GM21576 (cell line): ENCODE results near the gene RSPH6A.

Experiments
- ATAC-seq: cut with Tn5 transposase; IDR thresholded peaks from one replicate; pipeline ENCODE4 v1.9.1; 2021; ENCODE audit warnings: mild to moderate bottlenecking, moderate library complexity; ENCODE audit not compliant: unreplicated experiment

The RSPH6A gene

GRCh38 chr19:45781214-45782161 lies 33.6 kb downstream of the RSPH6A start:
- no peak for ATAC-seq

GRCh38 chr19:45780448-45781213 lies 34.5 kb downstream of the RSPH6A start:
- ATAC-seq = no peak

DNA sequence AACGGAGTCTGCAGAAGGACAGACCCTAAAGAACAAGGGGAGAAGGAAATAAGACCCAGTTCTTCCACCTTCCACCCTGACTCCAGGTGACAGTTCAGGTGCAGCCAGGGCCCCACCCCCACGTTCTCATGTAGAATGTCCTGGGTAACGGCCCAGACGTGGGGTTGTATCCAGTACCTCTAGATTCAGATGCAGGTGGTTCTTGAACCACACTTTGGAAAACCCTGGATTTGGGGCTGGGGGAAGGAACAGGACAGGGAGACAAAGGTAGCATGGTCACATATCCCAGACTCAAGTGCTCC lies 35.0 kb downstream of the RSPH6A start:
- ATAC-seq = no peak

GRCh38 chr19:45779231-45780145 lies 35.6 kb downstream of the RSPH6A start:
- peak; percentile 76 for ATAC-seq

- ATAC-seq = no peak
Observed at GRCh38 chr19:45778010-45778661, 37.0 kb downstream of the RSPH6A start.

GRCh38 chr19:45777395-45777961 lies 37.6 kb downstream of the RSPH6A start:
- no peak for ATAC-seq

DNA sequence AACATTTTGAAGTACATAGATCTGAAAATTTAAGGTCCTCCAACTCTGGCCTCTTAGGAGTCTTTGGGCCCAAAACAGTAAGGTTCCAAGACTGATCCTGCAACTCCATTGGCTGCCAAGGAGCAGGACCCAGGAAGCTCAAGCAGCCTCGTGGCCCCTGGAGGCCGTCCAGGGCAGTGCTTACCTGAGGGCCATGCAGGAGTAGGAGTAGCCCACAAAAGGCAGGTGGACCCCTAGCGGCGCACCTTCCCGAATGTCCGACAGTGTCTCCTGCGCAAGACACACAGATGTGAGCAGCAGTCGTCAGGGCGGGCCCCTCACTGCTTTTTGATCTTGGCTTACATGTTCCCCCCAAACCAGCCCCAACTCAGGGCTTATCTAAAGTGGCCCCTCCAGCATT lies 40.3 kb downstream of the RSPH6A start:
- no peak for ATAC-seq

DNA sequence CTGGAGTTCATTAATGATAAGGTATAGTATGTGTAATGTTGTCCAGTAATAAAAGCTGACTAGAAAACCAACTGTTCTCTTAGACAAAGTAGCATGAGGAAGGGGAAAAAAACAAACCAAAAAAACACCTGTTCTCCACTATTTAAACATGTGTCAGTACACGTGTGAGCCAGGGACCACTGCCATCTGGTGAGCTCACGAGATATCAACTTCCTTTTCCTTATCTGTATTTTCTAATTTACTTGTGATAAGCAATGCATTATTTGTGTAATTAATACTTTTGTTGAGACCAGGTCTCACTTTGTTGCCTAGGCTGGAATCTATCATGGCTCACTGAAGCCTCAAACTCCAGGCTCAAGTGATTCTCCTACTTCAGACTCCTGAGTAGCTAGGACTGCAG lies 41.7 kb downstream of the RSPH6A start:
- ATAC-seq = no peak

- ATAC-seq = no peak
Observed at GRCh38 chr19:45772912-45773311, 42.2 kb downstream of the RSPH6A start.

- ATAC-seq = no peak
Observed at GRCh38 chr19:45772130-45772840, 42.8 kb downstream of the RSPH6A start.

DNA sequence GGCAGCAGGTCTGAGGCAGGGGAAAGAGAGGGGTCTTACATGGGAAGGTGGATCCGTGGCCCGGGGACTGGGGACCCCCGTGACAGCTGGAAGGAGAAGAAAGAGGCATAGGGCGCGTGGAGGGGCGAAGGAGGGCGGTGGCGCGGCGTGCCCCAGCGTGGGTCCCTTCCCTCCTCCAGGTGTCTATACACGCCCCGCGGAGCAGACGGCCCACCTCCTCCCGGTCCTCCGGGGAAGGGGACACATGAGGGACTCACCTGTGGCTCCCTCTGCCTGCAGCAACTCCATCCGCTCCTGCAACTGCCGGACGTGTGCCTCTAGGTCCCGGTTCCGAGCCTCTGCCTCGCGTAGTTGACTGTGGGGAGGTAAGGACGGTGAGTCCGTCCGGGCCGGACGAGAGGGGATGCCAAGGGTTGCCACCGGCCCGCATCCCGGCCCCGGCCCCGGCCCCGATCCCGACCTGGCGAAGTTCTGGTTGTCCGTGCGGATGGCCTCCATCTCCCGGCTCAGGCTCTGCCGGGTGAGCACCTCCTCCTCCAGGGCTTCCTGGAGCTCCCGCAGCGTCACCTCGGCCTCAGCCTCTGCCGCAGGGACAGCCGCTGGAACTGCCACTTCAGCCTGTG lies 43.7 kb downstream of the RSPH6A start:
- ATAC-seq = no peak

GRCh38 chr19:45770192-45771101 lies 44.7 kb downstream of the RSPH6A start:
- peak; percentile 48 for ATAC-seq

GRCh38 chr19:45769821-45770191 lies 45.3 kb downstream of the RSPH6A start:
- ATAC-seq = peak; percentile 17

DNA sequence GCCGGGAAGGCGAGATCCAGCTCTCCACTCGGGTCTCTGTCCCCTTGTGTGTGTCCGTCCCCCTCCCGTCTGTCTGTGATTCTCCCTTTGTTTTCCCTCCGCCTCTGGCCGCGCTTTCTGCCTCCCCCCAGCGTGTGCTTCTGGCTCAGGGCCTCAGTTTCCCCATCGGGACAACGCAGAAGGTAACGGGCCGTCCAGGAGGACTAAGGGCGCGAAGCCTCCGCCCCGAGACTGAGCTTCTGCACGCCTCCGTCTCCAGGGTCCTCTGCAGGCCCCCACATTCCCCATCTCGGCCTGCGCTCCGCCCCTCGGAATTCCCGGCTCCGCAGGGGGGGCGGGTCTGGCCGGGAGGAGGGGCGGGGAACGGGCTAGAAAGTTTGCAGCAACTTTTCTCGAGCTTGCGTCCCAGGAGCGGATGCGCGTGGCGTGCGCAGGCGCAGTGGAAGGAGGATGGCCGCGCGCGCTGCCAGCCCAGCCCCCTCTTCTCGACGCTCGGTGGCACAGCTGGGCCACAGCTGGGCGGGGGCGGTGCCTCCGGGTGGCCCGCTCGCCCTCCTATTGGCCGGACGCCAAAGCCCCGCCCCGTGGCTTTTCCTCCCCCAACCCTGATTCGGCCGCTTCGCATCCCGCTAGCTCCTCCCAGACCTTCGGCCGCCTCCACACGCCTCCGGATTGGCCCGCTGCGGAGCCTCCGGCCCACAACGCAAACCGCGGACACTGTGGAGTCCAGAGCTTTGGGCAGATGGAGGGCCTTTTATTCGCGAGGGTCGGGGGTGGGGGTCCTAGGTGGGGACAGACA lies 45.9 kb downstream of the RSPH6A start, which contains the start of gene SIX5:
SIX5 (minus strand) TSS at position 269 of the 799 bp plus-strand sequence. CDS start 408 bp downstream, outside the sequence.
- peak; percentile 50 for ATAC-seq

GRCh38 chr19:45768655-45768983 lies 46.5 kb downstream of the RSPH6A start:
- ATAC-seq = no peak

DNA sequence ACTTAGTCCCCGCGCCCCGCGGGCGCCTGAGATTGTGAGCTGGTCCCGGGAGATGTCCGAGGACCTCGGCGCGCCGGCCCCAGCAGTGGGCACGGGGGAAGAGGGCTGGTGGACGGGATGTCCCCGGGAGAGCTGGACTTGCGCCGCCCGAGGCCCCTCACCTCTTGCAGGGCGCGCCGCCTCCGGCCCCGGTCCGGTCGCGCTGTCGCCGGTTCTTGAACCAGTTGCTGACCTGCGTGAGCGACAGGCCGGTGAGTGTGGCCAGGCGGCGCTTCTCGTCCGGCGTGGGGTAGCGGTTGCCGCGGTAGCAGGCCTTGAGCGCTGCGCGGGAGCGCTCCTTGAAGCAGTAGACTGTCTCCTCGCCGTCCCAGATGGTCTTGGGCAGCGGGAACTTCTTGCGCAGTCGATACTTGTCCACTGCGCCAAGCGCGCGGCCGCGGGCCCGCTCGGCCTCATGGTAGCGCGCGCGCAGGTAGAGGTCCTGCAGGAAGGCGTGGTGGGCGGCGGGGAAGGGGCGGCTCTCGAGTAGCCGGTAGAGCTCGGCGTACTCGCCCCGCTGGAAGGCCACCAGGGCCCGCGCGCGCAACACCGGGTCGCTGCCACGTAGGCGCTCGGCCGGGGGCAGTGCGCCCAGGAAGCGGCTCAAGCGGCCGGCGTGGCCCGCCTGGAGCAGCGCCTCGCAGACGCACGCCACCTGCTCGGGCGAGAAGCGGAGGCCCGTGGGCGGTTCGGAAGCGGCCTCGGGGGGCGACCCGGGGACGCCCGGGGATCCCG lies 47.0 kb downstream of the RSPH6A start:
- no peak for ATAC-seq
